Small intestine (tissue), 7 donors: ENCODE data around the gene DPY19L2. TPM values are rescaled to one million over a fixed set of nuclear protein-coding genes. Genes with fewer than 3 reads are reported as not detected.
A peak's percentile ranks its signal among the peaks of the same experiment; 100 is the strongest.
"Not testable (repeated sequence)": the region's sequence is repeated elsewhere in the genome, so short reads cannot be mapped to it uniquely, and the experiment has no call there.

Experiments
- DNase-seq, 2 donors: peaks; one replicate each; pipeline versions ENCODE4 v3.0.0 to v3.0.0-alpha.2; 2013
- FAIRE-seq: peaks from 2 replicates; lab custom pipeline; 2012; peaks lifted over from hg19 to GRCh38; lab: Jason Lieb, UNC
- H3K27ac ChIP-seq, 3 donors: one replicate each; pipeline ENCODE4 v1.5.1; 2013; ENCODE audit warnings: low read length in 2 of 3, mild to moderate bottlenecking in 2 of 3, control low read depth in 1 of 3, inconsistent platforms in 1 of 3, low read depth in 1 of 3, moderate library complexity in 1 of 3
- H3K27me3 ChIP-seq, 3 donors: one replicate each; pipeline ENCODE4 v1.6.1; 2013; ENCODE audit warnings: low read length in 3 of 3, inconsistent platforms in 1 of 3; ENCODE audit not compliant: control insufficient read depth in 3 of 3, insufficient read depth in 3 of 3
- H3K36me3 ChIP-seq, 3 donors: one replicate each; pipeline ENCODE4 v1.6.1; 2013; ENCODE audit warnings: low read length in 3 of 3, inconsistent platforms in 1 of 3, low read depth in 1 of 3, mild to moderate bottlenecking in 1 of 3, moderate library complexity in 1 of 3; ENCODE audit not compliant: control insufficient read depth in 3 of 3, insufficient read depth in 2 of 3
- H3K4me1 ChIP-seq, 3 donors: one replicate each; pipeline ENCODE4 v1.6.1; 2013; ENCODE audit warnings: low read length in 2 of 3, inconsistent platforms in 1 of 3, low read depth in 1 of 3, mild to moderate bottlenecking in 1 of 3, moderate library complexity in 1 of 3; ENCODE audit not compliant: control insufficient read depth in 3 of 3, insufficient read depth in 2 of 3
- H3K4me3 ChIP-seq, 3 donors: one replicate each; pipeline ENCODE4 v1.5.1; 2013; ENCODE audit warnings: low read length in 3 of 3, control low read depth in 1 of 3, inconsistent platforms in 1 of 3, low read depth in 1 of 3, mild to moderate bottlenecking in 1 of 3, moderate library complexity in 1 of 3
- H3K9me3 ChIP-seq, 2 donors: one replicate each; pipeline ENCODE4 v1.6.1; 2013; ENCODE audit warnings: low read depth in 1 of 2, low read length in 1 of 2; ENCODE audit not compliant: control insufficient read depth in 2 of 2, insufficient read depth in 1 of 2
- WGBS, 3 donors: extraction: QIAGEN DNeasy Blood & Tissue Kit; methylation state at CpG; one replicate each; pipeline ENCODE4 v1.1.7; 2013; 5-methylcytosine and 5-hydroxymethylcytosine counted together
- polyA plus RNA-seq, 4 donors: library from polyadenylated mRNA; stranded (reverse) in 3 of 4; unstranded in 1 of 4; fragments of 200-250 nt in 3 of 4; fragments of 120-200 nt in 1 of 4; gene quantifications; one replicate each; pipeline versions ENCODE4 v1.2.1 to v1.2.3, GENCODE V29; 2013
- donor health status: healthy with polysubstance abuse.
- donor health status: control.
- donor health status: control.
- donor health status: Bipolar disorder and iron deficiency.
- donor health status: healthy.

Gene DPY19L2
- polyA plus RNA-seq, 4 donors: 1.1 to 8.0 TPM; not detected in 2

DNA sequence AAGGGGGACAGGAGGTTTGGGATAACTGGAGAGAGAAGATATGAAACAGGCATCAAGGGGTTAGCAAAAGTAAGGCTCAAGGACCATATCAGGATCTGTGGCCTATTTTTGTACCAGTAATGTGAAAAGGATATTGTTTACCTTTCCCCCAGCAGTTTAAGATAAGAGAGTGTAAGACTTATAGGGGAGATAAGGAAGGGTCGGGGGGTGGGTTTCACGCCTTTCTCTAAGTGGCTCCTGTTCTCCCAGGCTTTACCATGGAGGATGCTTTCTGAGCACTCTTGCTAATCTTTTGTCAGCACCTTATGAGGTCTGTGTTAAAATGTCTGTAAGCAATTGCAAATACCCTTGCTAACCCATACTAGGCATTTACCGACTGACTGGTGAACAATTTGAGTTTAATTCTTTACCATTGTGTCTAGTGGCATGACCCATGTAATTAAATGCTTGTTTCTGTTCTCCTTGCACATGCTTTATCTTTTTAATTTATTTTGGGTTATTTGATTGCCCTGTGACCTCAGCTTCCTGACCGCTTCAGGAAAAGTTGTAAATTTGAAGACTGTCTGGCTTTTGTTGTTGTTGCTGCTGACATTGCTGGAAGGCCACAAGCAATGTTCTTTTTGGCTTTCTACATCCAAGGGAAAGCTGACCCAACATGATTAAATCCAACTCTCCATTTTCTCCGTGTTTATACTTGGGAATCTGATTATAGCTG, 12.6 kb downstream of the DPY19L2 start:
- not testable (repeated sequence) for H3K4me1 ChIP-seq, H3K27me3 ChIP-seq, H3K36me3 ChIP-seq, H3K9me3 ChIP-seq, DNase-seq, H3K27ac ChIP-seq, H3K4me3 ChIP-seq, FAIRE-seq
- 29 to 55% (median 51%) methylated on average over 5 of the region's 5 CpGs for WGBS, 3 donors

DNA sequence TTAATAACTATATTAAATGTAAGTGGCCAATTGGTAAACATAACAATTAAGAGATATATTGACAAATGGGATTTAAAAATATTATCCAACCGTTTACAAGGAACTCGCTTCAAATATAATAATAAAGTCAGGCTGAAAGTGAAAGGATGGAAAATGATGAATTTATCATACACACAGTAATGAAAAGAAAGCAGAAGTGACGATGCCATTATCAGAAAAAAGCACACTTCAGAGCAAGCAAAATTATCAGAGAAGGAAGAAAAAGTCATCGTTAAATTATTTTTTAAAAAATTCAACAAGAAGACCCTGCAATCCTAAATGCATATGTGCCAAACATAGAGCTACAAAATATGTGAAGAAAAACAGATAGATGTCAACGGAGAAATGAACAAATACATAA, 13.8 kb downstream of the DPY19L2 start:
- not testable (repeated sequence) for FAIRE-seq, H3K4me1 ChIP-seq
- WGBS, 3 donors: 61 to 74% (median 66%) methylated on average over 5 of the region's 5 CpGs

DNA sequence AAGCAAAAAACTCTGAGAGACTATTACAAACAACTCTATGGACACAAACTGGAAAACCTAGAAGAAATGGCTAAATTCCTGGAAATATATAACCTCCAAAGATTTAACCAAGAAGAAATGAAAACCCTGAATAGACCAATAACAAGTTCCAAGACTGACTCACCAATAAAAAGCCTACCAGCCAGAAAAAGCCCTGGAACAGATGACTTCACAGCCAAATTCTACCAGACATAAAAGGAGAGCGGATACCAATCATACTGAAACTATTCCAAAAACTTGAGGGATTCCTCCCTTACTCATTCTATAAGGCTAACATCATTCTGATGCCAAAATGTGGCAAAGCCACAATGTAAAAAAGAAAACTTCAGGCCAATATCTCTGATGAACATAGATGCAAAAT, 18.8 kb downstream of the DPY19L2 start:
- FAIRE-seq, H3K27me3 ChIP-seq: not testable (repeated sequence)

More for the DNA sequence above, 13.8 kb downstream of the DPY19L2 start:
- not testable (repeated sequence) for H3K27me3 ChIP-seq, H3K4me3 ChIP-seq, H3K9me3 ChIP-seq, H3K36me3 ChIP-seq, H3K27ac ChIP-seq, DNase-seq

DNA sequence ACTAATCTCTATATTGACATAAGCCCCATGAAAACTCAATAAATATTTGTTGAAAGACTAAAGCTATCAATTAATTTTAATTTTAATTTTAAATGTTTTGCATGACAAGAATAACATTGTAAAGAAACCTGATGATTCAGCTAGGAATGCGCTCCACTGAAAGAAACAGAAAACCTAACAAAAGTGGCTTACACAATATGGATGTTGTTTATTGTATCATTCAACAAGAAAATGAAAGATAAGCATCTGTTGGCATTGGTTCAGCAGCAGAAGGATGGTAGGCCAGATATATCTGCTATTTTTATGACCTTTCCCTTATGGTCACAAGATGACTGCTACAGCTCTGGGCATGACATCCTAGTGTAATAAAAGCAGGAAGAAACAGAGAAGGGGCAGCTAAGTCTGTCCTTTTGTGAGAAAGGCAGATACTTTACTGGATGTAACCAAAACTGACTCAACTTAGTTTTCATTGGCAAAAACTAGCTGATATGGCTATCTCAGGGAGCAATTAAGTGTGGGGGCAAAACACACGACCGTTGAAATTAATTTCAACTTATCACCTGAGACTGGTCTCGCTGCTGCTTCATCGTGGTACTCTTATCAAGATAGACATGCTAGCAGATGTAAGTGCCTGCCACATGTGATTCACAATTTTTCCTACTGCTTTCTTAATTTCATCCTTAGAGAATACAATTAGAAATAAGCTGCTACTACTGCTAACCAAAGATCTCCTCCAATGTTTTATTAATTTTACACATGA, 24.7 kb downstream of the DPY19L2 start:
- H3K4me1 ChIP-seq, H3K27ac ChIP-seq, H3K4me3 ChIP-seq, H3K36me3 ChIP-seq, H3K27me3 ChIP-seq, H3K9me3 ChIP-seq, FAIRE-seq: not testable (repeated sequence)
- WGBS, 3 donors: 35 to 54% (median 50%) methylated on average over 5 of the region's 5 CpGs
- DNase-seq: peak in 1 of 2 donors; percentile 3

More for the DNA sequence above, 18.8 kb downstream of the DPY19L2 start:
- 77 to 91% (median 86%) methylated on average over 1 of the region's 1 CpG for WGBS, 3 donors
- DNase-seq, H3K27ac ChIP-seq, H3K9me3 ChIP-seq, H3K4me3 ChIP-seq, H3K4me1 ChIP-seq, H3K36me3 ChIP-seq: not testable (repeated sequence)

DNA sequence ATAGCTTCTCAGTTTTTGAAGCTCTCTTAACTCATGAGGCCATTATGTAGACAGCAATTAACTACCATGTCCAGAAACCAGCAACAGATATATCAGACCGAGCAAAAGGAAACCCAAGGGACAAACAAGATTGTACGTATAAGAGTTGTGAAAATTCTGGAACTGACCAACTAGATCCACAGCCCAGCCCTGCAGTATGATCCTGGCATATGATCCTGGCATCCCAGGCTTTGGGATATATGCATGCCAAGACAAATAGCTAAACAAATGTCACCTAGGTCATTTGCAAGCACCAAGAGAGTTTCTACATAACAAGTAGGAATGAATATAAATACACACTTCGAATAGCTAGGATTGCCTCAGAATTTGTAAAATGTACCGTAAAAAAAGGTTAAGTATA, 44.0 kb downstream of the DPY19L2 start:
- H3K27me3 ChIP-seq, H3K4me1 ChIP-seq, H3K36me3 ChIP-seq, H3K9me3 ChIP-seq, DNase-seq, H3K27ac ChIP-seq, H3K4me3 ChIP-seq, FAIRE-seq: not testable (repeated sequence)
- 84 to 86% (median 85%) methylated on average over 4 of the region's 4 CpGs for WGBS, 3 donors

DNA sequence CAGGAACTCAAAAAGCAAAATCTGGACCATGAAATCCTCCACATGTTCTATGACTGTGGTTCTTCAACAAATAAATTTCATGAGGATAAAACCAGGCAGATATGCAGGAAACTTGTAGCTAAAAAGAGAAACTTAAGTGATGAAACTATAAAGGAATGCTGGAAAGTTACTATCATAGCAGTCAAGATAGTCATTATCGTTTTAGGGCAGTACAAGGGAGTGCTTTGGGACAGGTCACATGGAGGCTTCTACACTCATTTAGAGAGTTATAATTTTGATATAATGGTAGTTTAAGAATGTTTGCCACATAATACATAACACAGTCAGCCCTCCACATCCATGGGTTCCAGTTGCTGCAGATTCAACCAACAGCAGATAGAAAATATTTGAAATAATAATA, 52.7 kb downstream of the DPY19L2 start:
- 78 to 100% methylated on average over 1 of the region's 1 CpG; no CpG with 5 or more reads in 1 of the 3 donors for WGBS, 3 donors
- not testable (repeated sequence) for FAIRE-seq, DNase-seq, H3K36me3 ChIP-seq, H3K4me3 ChIP-seq, H3K4me1 ChIP-seq, H3K27ac ChIP-seq, H3K9me3 ChIP-seq, H3K27me3 ChIP-seq

DNA sequence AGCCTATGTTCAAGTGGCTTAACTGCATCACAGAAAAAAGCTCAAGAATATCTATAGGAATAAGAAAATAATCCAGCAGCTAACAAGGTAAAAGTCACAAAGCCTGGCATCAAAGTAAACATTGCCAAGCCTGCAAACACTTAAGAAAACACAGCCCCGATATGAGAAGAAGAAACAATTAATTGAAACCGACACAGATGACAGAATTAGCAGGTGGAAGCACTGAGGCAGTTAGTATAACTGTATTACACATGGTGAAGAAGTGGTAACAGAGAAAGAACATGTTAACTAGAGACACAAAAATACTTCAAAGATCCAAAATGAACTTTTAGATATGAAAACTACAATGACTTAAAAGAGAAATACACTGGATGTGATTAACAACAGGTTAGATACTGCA, 57.0 kb downstream of the DPY19L2 start:
- H3K36me3 ChIP-seq, FAIRE-seq, H3K9me3 ChIP-seq, H3K27me3 ChIP-seq, DNase-seq, H3K4me3 ChIP-seq, H3K27ac ChIP-seq, H3K4me1 ChIP-seq: not testable (repeated sequence)
- WGBS, 3 donors: 57 to 77% (median 62%) methylated on average over 2 of the region's 2 CpGs

DNA sequence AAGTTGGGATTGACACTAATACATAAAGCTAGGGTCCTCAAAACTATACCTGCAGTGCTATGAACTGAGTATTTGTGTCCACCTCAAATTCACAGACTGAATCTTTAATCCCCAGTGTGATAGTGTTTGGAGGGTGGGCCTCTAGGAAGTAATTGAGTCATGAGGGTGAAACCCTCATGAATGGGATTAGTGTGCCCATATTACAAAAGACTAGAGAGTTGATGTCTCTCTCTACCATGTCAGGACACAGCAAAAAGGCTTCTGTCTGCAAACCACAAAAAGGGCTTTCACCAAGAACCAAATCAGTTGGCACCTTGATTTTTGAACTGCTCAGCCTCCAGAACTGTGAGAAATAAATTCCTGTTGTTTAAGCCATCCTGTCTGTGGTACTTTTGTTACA, 59.0 kb downstream of the DPY19L2 start:
- not testable (repeated sequence) for H3K4me3 ChIP-seq, H3K27ac ChIP-seq, FAIRE-seq, H3K9me3 ChIP-seq, DNase-seq, H3K27me3 ChIP-seq, H3K4me1 ChIP-seq, H3K36me3 ChIP-seq
